NCI-H460 (cell line): ENCODE results near the gene CSNK1D. TPM values are rescaled to one million over a fixed set of nuclear protein-coding genes. Genes with fewer than 3 reads are reported as not detected.

Experiments used
- DNase-seq: peaks from one replicate; pipeline ENCODE4 v3.0.0-alpha.2; 2016; ENCODE audit warnings: low read depth; ENCODE audit errors: extremely low read depth
- total RNA-seq: library from RNA; depleted of rRNA; stranded (reverse); fragments of >200 nt; shearing (Covaris generic); gene quantifications from 2 replicates; pipeline ENCODE4 v1.2.3, GENCODE V29; 2014

CSNK1D gene
- total RNA-seq, 1 experiment from 2014 or later = 31.6 TPM

DNA sequence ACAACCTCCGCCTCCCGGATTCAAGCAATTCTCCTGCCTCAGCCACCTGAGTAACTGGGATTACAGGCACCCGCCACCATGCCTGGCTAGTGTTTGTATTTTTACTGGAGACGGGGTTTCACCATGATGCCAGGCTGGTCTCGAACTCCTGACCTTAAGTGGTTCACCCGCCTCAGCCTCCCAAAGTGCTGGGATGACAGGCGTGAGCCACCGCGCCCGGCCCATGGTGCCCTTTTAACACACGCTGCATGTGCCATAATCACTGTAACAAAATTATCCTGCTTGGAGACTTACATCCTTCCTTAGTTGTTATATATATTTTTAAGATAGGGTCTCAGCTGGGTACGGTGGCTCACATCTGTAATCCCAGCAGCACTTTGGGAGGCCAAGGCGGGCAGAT lies 38.5 kb upstream of the CSNK1D start:
- DNase-seq = no peak

DNA sequence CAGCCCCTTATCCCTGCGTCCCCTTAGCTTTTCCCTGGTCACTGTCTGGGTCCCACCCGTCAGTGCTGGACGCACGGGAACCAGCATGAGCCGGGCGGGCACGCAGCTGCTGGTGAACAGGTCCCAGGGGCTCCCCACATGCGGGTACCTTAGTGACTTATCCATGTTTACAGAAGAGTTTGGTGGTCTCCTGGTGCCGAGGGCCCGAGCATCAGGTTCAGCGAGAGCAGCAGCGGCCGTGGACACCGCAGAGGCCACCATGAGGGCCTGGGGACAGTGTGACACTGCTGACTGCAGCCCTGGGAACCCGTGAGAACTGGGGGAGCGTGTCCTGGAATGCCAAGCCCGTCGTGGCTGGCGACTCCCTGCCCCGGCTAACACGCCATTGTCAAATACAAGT lies 37.4 kb upstream of the CSNK1D start:
- DNase-seq = no peak

DNA sequence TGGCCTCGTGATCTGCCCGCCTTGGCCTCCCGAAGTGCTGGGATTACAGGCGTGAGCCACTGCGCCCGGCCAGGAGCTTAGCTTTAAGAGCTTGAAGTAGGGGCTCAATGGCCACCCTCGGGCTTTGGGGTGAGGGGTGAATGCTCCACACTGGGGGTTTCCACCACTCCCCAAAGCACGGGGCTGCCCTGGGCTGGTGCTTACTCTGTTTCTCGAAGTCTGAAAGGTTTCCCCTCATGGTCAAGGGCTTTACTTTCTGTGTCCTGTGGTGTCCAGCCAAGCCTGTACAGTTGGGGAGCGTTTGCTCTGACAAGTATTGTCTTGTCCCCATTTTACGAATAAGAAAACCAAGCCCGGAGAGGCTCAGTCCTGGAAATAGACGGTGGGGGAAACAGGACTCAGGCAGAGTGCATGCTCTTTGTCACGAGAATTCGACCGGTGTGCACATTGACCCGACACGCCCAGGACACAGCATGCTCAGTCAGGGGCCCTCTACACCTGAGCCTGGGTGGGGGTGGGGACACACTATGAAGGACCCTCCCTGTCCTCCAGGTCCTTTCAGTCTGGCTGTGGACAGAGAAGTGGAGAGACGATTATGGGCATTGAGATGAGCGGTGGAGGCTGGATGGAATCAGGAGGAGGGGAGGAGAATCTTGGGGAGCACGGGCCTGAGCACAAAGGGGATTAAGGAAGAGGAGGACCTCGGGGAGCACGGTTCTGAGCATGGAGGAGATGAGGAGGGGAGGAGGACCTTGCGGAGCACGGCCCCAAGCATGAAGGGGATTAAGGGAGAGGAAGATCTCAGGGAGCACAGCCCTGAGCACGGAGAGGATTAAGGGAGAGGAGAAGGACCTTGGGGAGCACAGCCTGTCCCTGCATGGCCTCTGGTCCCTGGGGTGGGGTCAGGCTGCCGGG lies 36.4 kb upstream of the CSNK1D start:
- no peak for DNase-seq

DNA sequence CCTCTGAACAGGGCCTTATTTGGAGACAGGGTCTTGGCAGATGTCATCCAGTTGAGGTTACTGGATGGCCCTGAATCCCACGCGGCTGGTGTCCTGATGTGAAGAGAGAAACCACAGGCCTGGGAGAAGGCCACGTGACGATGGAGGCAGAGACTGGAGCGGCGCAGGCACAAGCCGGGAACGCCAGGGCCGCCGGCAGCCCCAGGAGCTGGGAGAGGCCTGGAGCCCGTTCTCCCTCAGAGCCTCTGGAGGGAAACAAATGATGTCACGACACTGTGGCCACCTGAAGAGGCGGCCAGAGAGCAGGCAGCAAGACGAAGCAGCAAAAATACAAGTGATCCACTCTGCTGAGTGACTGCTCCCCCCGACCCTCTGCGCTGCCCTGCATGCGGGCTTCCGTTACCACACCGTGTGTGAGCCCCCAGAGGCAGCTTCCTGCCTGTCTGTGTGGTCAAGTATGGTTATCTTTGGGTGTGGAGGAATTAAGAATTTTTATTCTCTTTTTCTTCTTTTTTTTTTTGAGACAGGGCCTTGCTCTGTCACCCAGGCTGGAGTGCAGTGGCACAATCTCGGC lies 32.3 kb upstream of the CSNK1D start:
- DNase-seq = no peak

DNA sequence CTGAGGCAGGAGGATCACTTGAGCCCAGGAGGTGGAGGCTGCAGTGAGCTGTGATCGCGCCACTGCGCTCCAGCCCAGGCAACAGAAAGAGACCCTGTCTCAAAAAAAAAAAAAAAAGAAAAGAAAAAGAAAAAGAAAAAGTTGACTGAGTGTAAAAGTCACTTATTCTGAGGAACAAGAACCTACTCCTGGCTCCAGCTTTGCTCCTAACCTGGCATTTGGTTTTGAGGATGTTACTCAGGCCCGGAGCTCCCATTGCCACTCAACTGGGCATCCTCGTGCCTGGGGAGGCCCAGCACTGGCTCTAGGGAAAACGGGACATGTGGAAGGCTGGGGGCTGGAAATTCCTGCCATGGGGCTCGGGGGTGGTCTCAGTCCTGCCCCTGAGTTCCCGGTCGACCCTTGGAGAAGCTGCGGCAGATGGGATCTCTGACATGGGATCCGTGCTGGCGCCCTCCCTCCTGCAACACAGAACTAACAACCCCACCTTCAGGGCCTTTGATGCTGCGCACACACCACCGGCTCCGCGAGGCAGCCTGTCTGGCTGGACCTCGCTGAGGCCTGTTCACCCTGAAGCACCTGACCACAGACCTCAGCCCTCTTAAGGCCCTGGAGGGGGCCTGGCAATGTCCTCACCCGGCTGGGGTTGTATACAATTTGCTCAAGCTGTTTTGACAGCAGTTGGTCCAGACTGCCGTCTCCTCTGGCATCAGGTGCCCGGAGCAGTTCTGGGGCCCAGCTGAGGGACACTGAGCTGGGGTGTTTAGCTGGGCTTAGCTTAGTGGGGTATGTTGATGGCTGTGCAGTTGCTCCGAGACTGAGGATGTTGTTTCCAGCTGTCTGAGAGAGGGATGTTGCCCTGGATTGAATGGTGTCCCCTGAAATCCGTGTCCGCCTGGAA lies 31.6 kb upstream of the CSNK1D start:
- DNase-seq = no peak

DNA sequence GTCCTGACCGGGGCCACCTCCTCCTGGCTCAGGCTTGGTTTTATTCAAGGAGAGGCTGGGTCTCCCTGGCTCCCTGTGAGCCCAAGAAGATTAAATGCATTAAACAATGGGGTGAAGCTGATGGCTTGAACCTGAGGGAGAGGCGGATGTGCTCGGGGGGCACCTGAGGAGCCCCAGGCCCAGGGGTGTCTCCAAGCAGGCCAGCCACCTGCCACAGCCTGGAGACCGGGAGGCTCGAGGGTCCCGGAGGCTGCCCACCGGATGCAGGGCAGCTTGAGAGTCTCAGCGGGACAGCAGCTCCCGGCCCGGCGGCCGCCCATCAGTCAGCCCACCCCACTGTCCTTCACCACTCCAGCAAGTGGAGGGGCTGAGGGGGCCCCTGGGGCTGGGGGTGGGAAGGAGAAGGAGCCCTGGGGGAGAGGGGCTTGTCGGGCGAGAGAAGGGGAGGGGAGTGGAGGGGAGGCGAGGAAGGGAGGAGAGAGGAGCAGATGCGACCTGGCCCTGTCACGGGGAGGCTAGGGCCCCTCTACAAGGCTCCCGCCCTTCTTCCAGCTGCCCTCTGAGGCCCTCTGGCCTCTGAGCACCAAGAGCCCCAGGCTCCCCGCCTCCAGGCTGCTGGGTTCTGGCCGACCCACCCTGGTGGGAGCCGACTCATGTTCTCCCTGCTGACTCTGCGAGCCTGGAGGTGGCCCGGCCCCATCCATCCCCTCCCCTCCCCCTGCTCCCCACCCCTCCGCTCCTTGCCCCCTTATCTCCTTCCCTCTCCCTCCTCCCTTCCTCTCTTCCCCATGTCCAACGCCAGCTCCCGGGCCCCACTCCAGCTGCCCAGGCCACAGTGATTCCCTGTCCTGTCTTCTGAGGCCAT lies 30.7 kb upstream of the CSNK1D start:
- DNase-seq = no peak

DNA sequence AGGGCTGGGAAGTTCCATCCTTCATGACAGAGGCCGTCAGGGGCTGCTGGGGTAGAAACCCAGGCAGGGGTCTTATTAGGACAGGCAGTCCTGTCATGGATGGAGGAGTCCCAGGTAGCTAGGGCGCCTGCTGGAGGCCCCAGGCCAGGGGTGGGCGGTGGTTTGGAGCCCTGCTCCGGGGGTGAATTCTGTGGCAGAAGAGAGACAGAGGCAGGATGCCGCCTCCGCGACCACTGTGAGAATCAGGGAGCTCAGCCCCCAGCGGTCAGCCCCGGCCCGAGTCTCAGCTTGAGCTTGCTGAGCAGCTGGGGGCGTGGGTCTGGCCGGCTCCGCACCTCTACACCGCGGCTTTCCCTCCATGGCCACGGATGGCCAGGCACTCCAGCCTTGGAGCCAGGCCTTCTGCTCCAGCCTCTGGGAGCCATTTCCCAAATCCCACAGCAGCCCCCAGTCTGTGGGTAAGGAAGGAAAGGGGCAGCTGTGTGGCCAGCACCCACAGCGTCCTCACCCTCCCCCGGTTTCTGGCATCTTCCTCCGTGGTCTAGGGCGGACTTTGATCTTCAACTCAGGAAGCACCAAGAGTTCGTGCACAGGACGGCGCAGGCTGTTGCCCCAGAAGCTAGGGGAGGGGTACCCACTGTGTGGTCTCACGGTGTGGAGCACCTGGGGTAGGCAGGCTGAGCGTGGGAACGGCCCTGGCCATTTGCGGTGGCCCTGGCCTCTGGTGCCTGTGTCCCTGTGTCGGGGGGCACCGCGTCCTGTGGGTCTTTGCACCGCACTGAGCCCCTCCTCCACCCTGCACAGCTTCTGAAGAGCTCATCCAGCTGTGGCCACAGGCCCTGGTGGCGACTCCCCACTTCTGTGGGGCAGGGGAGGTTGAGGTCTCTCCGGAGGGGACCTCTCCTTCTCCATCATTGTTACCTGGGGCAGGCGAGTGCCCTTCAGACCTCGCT lies 29.8 kb upstream of the CSNK1D start:
- DNase-seq = no peak

DNA sequence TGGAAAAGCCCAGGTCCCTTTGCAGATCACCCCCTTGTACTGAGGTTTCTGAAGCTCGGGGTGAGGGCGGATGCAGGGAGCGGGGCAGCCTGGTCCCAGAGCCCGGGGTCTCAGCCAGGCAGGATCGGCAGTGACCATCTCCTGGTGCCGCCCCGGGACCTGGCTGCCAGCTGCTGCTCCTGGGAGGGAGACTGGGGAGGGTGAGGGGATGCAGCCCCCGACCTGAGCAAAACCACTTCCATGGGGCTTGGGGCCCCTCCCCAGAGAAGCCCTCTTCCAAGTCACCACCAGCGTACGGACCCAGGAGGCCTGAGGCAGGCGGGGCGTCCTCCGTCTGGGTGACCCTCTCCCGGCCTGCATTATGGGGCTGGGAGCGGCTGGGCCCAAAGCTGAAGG lies 29.1 kb upstream of the CSNK1D start:
- no peak for DNase-seq

DNA sequence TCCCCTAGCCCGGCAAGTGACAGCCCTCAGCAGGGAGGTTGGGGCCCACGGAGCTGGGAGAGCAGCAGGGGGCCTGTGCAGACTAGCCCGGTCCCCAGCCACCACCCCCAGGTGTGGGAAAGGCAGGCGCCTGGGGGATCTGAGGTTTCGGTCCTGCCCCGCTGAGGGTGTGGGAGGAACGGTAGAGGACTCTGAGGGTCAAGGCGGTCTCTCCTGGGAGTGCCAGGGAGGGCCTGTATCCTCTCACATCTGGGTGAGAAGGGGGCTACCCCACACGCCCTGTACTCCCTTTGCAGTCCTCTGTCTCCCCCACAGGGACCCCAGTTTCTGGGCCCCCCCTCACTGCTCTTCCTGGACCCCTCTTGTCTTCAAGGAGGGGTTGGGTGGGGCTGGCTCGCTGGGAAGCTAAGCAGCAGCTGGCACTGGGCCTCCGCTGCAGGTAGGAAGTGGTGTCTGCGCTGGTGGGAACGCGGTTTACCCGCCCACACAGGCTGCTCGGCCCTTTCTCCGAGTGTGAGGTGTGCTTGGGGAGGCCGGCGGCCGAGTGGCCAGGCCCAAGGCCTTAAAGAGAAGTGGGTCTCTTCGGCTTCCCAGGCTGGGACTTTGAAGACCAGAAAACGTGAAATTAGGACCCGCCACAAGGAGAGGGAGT lies 28.5 kb upstream of the CSNK1D start:
- DNase-seq = no peak

DNA sequence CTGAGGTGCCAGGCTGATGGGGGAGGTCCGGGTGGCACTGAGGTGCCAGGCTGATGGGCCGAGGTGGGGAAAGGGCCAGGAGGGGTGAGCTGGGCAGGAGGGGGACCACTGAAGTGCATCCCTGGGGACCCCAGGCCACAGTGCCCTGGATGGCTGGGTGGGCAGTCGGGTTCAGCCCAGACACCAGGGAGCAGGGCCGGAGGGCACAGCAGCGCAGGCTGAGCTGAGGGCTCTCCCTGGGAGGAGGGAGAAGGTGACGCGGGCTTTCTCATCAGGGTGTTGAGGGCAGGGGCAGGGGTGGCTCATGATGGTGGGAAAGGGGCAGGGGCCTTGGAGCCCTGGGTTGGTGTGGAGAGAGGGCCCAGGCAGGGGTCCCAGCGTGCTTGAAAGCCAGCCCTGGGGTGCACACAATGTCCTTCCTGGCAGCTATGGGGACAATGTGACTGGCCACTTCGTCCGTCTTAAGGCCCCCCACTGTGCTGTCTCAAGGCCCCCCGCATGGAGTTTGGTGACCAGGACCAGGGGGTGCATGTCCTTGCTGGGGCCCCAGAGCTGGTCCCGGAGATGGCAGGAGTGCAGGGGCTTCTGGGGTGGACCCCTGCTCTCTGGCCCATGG lies 27.9 kb upstream of the CSNK1D start:
- DNase-seq = no peak

DNA sequence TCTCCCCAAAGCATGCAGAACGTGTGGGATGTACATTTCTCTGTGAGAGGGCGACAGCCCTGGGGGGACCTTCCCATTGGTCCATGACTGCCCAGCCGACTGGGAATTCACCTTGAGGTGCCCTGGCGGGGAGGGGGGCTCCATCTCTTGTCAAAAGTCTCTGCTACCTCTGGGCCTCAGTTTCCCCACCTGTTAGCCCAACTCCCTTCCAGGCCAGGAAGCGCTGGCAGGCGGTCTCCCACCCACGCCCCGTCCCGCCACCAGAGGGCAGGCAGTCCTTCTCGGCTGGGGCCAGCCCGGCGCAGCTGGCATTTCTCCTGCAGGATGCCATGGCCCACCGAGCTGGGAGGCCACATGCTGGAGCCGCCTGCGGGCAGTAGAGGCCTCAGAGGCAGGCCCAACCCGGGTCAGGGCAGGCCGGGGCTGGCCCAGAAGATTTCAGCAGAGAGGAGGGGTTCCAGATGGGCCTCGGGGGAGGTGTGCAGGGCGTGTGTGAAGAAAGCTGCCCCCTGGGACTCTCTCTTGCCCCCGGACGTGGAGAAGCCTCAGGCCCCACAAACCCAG lies 27.3 kb upstream of the CSNK1D start:
- DNase-seq = peak; percentile 66

DNA sequence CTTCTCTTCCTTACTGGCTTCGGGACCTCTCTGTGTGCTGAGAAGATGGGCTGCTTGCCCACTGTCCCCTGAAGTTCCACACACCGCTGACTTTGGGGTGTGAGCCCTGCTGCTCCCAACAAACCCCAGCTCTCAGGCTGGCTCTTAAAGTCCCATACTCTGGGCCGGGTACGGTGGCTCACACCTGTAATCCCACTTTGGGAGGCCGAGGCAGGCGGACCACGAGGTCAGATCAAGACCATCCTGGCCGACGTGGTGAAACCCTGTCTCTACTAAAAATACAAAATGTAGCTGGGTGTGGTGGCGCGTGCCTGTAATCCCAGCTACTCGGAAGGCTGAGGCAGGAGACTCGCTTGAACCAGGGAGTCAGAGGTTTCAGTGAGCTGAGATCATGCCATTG lies 26.7 kb upstream of the CSNK1D start:
- no peak for DNase-seq

DNA sequence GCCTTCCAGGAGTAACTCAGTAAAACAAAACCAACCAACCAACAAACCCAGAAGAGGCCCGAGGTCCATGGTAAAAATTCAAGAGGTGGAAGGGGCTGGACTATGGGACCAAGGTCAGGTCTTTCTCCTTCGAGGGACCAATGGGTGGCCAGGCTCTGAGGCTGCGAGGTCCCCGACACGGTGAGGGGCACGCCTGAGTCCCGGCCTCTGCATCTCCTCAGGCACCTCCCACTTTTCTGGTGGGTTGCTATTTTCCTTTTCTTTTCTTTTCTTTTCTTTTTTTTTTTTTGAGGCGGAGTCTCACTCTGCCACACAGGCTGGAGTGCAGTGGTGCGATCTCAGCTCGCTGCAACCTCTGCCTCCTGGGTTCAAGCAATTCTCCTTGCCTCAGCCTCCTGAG lies 26.0 kb upstream of the CSNK1D start:
- DNase-seq = no peak

DNA sequence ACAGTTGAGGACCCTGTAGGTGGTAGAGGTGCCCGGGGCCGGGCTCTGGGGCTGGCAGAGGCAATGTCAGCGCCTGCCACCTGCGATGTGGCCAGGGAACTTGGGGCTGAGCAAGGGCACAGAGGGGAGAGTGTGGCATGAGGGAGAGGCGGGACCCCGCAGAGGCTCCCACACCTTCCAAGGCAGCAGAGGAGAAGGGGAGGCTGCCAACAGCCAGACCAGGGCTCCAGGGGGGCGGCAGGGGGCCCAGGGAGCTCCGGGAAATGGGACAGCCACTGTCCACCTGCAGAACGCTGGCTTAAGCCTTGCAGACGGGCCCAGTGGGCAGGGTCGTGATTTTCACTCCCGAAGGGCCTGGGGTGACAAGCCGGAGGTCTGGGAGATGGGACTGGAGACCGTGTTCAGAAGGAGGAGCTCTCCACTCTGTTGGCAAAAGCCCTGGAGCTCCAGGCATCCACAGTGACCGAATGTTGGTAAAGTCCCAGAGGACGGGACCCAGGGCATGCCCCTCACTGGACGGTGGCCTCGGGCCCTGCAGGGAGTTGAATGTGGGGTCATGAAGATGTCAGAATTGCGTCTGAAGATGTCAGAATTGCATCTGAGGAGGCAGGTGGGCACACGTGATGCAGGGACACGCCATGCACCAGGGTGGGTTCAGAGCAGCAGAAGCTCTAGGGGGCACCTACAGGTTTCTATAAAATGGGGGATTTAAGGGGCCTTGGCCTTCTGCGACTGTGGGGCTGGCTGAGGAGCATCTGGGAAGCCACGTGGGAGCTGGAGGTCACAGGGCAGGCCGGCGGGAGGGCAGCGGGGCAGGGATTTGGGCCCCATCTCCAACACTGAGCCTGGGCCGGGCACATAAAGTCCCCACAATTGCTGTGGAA lies 25.3 kb upstream of the CSNK1D start:
- no peak for DNase-seq

DNA sequence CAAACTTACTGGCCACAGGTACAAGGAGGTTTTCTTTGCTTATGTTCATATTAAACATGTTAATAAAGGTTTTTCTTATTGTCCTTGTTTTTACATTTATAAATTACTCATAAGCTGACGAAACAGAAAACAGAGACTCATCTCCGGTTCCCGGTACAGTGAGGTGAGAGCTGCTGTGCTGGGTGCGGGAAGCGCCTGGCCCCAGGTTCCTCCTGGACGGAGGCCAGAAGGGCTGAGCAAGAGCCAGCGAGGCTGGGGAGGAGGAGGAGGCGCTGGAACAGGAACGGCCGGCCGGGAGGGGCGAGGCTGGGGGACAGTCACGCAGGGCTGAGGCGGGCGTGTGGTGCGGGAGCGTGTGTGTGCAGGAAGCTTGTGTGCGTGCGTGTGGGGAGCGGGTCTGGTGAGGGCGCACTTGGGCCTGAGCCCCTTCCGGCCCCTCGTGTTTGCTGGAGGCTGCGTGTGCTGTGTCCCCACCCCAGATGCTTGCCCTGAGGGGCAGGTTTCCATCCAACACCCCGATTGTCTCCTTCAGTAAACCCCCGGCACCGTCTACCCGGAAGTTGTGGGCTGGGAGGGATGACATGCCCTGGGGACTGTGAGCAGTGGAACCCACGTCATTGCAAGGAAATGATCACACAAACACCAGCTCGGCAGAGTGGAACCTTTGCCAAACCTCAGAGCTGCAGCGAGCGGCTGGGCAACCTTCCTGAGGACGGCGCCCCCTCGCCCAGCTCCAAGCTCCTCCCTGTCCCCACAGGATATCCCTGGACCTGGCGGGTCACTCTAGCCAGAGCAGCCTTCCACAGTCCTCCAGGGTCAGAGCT lies 24.4 kb upstream of the CSNK1D start:
- DNase-seq = peak; percentile 97

DNA sequence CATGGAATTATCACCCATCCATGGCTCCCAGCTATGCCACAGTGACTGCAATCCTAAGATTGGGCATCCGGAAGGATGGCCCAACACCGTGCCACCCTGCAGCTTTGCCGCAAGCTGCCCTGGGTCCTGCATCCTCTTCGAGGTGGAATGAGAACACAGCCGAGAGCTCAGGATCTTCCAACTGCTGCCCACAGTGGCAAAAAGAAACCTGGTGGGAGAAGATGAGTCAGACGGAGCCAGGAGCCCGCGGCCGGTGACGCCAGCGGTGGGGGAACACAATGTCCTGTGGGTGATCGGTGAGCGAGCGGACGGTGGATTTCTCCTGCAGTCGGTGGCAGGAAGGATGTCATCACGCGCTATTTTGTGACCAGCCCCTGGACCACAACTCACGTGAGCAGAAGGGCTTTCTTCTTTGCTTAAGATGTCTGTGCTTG lies 23.8 kb upstream of the CSNK1D start:
- DNase-seq = peak; percentile 77
